WI38 (cell line): ENCODE measurements around the gene PTPRR.

Source experiments
- H3K4me3 ChIP-seq: 2 replicates; pipeline ENCODE4 v1.5.1; 2011; ENCODE audit warnings: low read depth, mild to moderate bottlenecking, control low read depth, low read length
- TF ChIP-seq, protein P1 (sequence below): IDR thresholded peaks from 2 replicates; pipeline ENCODE4 v1.5.1; 2012; ENCODE audit warnings: low read depth, mild to moderate bottlenecking, control low read depth, low read length

The PTPRR gene

DNA sequence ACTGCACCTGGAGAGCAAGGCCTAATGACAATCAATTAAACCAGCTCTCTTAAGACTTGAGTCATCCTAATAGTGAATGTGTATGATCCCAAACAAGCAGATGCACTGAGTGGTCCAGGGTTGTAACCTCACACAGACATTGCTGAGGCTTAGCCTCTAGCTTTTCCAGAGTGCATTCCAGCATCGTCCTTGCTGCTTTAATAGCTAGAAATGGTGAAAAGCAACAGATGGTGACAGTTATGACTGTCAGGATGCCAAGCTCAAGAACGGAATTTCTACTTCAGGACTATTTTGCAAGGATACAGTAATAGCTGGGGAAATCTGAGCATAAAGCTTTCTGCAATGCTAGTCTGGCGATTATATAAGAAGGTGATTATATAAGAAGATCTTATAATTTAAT lies 34.6 kb downstream of the PTPRR start:
- TF ChIP-seq, protein P1, sequence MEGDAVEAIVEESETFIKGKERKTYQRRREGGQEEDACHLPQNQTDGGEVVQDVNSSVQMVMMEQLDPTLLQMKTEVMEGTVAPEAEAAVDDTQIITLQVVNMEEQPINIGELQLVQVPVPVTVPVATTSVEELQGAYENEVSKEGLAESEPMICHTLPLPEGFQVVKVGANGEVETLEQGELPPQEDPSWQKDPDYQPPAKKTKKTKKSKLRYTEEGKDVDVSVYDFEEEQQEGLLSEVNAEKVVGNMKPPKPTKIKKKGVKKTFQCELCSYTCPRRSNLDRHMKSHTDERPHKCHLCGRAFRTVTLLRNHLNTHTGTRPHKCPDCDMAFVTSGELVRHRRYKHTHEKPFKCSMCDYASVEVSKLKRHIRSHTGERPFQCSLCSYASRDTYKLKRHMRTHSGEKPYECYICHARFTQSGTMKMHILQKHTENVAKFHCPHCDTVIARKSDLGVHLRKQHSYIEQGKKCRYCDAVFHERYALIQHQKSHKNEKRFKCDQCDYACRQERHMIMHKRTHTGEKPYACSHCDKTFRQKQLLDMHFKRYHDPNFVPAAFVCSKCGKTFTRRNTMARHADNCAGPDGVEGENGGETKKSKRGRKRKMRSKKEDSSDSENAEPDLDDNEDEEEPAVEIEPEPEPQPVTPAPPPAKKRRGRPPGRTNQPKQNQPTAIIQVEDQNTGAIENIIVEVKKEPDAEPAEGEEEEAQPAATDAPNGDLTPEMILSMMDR = no peak
- H3K4me3 ChIP-seq = no peak overlapping the region

DNA sequence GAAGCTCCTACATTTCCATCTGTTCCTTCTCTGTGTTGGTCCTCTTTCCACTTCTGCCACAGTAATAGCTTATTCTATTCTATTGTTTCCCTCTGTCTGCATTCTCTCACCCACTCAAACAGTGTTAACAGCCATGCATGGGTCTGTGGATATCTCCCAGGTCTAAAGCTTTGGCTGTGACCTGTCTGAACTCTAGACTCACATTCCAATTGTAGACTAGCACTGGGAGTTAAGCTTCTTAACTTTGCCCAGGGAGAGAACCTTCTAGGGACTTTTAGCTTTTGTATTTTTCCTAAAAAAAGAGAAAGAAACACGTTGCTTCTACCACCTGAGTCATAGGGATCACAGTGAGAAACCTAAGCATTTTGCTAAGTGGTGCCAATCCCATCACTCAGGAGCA lies 36.7 kb downstream of the PTPRR start:
- H3K4me3 ChIP-seq = no peak overlapping the region
- TF ChIP-seq, protein P1 = no peak

DNA sequence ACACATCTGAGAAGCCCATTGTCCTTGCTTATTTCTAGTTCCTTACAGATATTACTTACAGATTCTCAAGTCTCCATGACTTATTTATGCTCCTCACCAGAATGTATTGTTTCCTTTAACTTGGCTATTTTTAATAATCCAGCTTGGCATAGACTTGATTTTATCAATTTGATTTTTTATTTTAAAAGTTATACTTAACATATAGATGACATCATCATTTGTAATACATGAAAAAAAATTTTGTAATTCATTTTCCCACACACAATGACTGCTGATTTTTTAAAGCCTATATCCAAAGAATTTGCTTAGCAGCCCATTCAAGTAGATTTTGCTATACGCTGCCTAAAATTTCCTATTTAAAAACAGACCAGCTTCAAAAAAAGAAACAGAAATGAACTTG lies 39.8 kb downstream of the PTPRR start:
- H3K4me3 ChIP-seq = no peak overlapping the region
- TF ChIP-seq, protein P1 = no peak

DNA sequence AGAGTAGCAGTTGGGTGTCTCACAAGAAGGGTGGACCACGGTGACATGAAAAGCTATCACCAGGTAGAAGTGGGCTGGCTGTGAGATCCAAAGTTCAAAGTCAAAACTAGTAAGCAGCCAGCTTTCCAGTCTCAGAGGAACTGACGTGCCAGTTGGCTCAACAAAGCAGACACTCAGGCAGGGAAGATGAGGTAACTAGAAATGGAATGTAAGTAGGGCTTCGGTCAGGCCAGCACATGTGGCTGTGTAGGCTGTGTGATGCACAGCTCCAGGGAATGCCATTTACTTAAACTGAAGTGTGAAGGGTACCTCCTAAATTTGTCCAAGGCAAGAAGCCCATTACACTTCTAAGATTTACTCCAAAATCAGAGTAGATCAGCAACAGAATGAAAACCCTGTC lies 43.6 kb downstream of the PTPRR start:
- TF ChIP-seq, protein P1 = no peak
- no peak overlapping the region for H3K4me3 ChIP-seq

DNA sequence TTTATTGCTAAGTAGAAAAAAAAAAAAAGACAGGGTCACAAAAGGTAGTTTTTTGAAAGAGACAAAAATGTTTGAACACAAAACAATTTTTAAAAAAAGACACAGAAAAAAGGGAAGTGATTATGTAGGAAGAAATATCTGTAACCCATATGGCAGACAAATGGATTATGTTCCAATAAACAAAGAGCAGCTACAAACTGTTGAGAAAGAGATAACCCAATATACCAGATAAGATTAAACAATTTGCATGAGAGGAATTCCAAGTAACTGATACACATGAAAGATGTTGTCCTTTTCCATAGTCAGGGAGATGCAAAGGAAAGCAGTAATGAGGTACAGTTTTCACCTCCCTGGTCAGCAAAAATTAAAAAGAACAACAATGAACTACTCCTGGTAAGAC lies 44.9 kb downstream of the PTPRR start:
- H3K4me3 ChIP-seq = no peak overlapping the region
- TF ChIP-seq, protein P1 = no peak

DNA sequence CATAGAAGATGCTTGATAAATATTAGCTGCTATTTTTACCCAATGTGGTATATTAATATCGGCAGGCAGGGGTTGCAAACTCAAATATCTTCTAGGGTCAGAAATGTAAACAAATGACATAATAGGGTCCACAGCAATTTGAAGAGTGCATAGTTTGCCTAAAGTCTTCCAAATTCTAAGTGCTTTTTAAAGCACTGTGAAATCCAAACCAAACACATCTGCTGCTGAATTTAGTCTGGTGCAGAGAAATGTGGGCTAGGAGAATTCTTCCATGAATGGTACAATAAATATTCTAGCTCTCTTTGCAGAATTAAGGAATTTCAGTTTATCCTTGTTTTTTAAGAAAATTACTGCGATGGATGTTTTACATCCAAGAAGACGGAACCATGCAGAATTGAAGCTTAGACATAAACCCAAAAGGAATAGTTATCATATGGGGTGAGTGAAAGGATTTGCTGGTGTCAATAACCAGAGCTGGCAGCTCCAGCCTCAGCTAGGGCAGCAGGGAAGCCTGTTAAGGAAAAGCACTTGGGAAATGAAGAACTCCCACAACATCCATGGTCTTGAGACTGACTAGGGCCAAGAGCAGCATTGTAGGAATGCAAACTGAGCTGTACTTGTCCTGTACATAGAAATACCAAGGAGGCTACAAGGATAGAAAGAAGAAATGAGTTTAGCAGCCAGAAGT lies 65.5 kb downstream of the PTPRR start:
- TF ChIP-seq, protein P1 = no peak
- H3K4me3 ChIP-seq = no peak overlapping the region

DNA sequence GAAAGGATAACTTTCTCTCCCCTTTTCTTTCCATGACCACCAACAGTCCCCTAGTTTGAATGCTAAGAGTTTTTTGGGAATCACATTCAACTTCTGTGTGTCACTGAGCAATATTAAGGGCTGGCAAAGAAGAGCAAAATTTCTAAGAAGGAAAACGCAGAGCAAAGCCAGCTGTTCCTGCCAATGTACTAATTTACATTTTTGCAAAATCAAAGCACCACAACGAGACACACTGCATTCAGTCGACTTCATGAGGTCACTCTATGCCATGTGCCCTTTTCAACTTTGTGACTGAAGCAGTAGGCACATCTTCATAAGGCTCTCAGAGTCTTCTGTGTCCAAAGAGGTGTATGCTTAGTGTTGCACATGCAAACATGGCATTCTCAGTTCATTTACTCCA lies 66.4 kb downstream of the PTPRR start:
- no peak overlapping the region for H3K4me3 ChIP-seq

More for the DNA sequence above, 66.4 kb downstream of the PTPRR start:
- TF ChIP-seq, protein P1 = no peak
